GM21528 (cell line): ENCODE data around the gene TMEM141.
"Not testable (repeated sequence)": the region's sequence is repeated elsewhere in the genome, so short reads cannot be mapped to it uniquely, and the experiment has no call there.

ENCODE experiments used
- ATAC-seq: cut with Tn5 transposase; IDR thresholded peaks from one replicate; pipeline ENCODE4 v1.9.1; 2021; ENCODE audit warnings: mild to moderate bottlenecking, moderate library complexity; ENCODE audit not compliant: unreplicated experiment, low FRiP score

The TMEM141 gene

GRCh38 chr9:136842380-136842948, 51.3 kb downstream of the TMEM141 start, which contains the start of gene AJM1:
TSS of gene AJM1 (plus strand) at chr9:136842478. CDS start at chr9:136844415, 1,937 bp downstream.
- ATAC-seq, result not testable (repeated sequence)
